Forelimb muscle (tissue), 1 donor: ENCODE data around the gene ZNF699. TPM values are rescaled to one million over a fixed set of nuclear protein-coding genes. Genes with fewer than 3 reads are reported as not detected.
"Not testable (repeated sequence)": the region's sequence is repeated elsewhere in the genome, so short reads cannot be mapped to it uniquely, and the experiment has no call there.

Experiments used
- DNase-seq: peaks from one replicate; pipeline ENCODE4 v3.0.0-alpha.2; 2013; ENCODE audit warnings: low read depth
- polyA plus RNA-seq: library from polyadenylated mRNA; unstranded; fragments of 120-200 nt; gene quantifications from one replicate; pipeline ENCODE4 v1.2.1, GENCODE V29; 2013; ENCODE audit not compliant: insufficient read length

Gene ZNF699
- polyA plus RNA-seq, 1 donor = 2.8 TPM

GRCh38 chr19:9289231-9289884, 20.3 kb downstream of the ZNF699 start:
- no peak for DNase-seq

GRCh38 chr19:9283485-9283884, 26.2 kb downstream of the ZNF699 start:
- DNase-seq = not testable (repeated sequence)

- DNase-seq = no peak
Observed at GRCh38 chr19:9251236-9251635, 58.4 kb downstream of the ZNF699 start.

GRCh38 chr19:9250630-9251029, 59.0 kb downstream of the ZNF699 start, which contains the start of gene OR7E24:
TSS of gene OR7E24 (plus strand) at chr19:9250930. CDS start at chr19:9251044, 114 bp downstream.
- no peak for DNase-seq

Other genes starting within 250 kb of the ZNF699 start
- gene OR1M1, start 222.8 kb downstream of the ZNF699 start, polyA plus RNA-seq = not detected
- gene OR7G2, start 202.4 kb downstream of the ZNF699 start, polyA plus RNA-seq = 0.08 TPM
- not detected for gene OR7G1, start 194.1 kb downstream of the ZNF699 start, polyA plus RNA-seq
- not detected for gene OR7G3, start 182.9 kb downstream of the ZNF699 start, polyA plus RNA-seq
- 17.4 TPM for gene ZNF317, start 169.4 kb downstream of the ZNF699 start, polyA plus RNA-seq
- 0.04 TPM for gene OR7D2, start 130.9 kb downstream of the ZNF699 start, polyA plus RNA-seq
- gene OR7D4, start 90.2 kb downstream of the ZNF699 start, polyA plus RNA-seq = not detected
- gene OR7E24, start 58.9 kb downstream of the ZNF699 start, polyA plus RNA-seq = not detected
- gene ZNF559, start 14.3 kb upstream of the ZNF699 start, polyA plus RNA-seq = 25.6 TPM
- 5.5 TPM for gene ZNF177, start 53.2 kb upstream of the ZNF699 start, polyA plus RNA-seq
- 21.7 TPM for gene ZNF266, start 125.7 kb upstream of the ZNF699 start, polyA plus RNA-seq
- 0.09 TPM for gene ZNF560, start 188.8 kb upstream of the ZNF699 start, polyA plus RNA-seq
- gene ZNF426, start 228.8 kb upstream of the ZNF699 start, polyA plus RNA-seq = 10.9 TPM